NCI-H128 (cell line): ENCODE measurements around the gene MUSK.
"Not testable (repeated sequence)": the region's sequence is repeated elsewhere in the genome, so short reads cannot be mapped to it uniquely, and the experiment has no call there.

Experiments
- DNase-seq: peaks from one replicate; lab custom pipeline; 2025; ENCODE audit not compliant: unreplicated experiment; lab: John Stamatoyannopoulos, UW

Gene MUSK

GRCh38 chr9:110691002-110691549 is 22.5 kb downstream of the MUSK start:
- DNase-seq: no peak

GRCh38 chr9:110695846-110696245 is 27.3 kb downstream of the MUSK start:
- DNase-seq: not testable (repeated sequence)

- DNase-seq: no peak
These were observed 32.4 kb downstream of the MUSK start for GRCh38 chr9:110700953-110701352.

GRCh38 chr9:110703669-110704068 is 35.1 kb downstream of the MUSK start:
- DNase-seq: no peak

GRCh38 chr9:110707419-110707818 is 38.8 kb downstream of the MUSK start:
- DNase-seq: peak; percentile 98

GRCh38 chr9:110710420-110710819 is 41.8 kb downstream of the MUSK start:
- DNase-seq: no peak

- no peak for DNase-seq
These were observed 44.4 kb downstream of the MUSK start for GRCh38 chr9:110712955-110713354.

- DNase-seq: no peak
These were observed 45.7 kb downstream of the MUSK start for GRCh38 chr9:110714314-110714713.

- DNase-seq: no peak
These were observed 59.5 kb downstream of the MUSK start for GRCh38 chr9:110728058-110728457.

GRCh38 chr9:110729641-110730040 is 61.0 kb downstream of the MUSK start:
- DNase-seq: no peak

GRCh38 chr9:110731437-110732028 is 62.9 kb downstream of the MUSK start:
- DNase-seq: no peak

- no peak for DNase-seq
These were observed 70.4 kb downstream of the MUSK start for GRCh38 chr9:110738982-110739381.

GRCh38 chr9:110742741-110743371 is 74.3 kb downstream of the MUSK start:
- peak; percentile 33 for DNase-seq

- no peak for DNase-seq
These were observed 76.3 kb downstream of the MUSK start for GRCh38 chr9:110744715-110745384.

- DNase-seq: no peak
These were observed 77.1 kb downstream of the MUSK start for GRCh38 chr9:110745676-110746075.

- DNase-seq: no peak
These were observed 77.8 kb downstream of the MUSK start for GRCh38 chr9:110746211-110746930.

- no peak for DNase-seq
These were observed 79.8 kb downstream of the MUSK start for GRCh38 chr9:110748251-110748893.

GRCh38 chr9:110750272-110750671 is 81.7 kb downstream of the MUSK start:
- no peak for DNase-seq

GRCh38 chr9:110751971-110752370 is 83.4 kb downstream of the MUSK start:
- DNase-seq: no peak

- no peak for DNase-seq
These were observed 84.2 kb downstream of the MUSK start for GRCh38 chr9:110752766-110753165.

GRCh38 chr9:110753731-110754231 is 85.2 kb downstream of the MUSK start:
- no peak for DNase-seq
